GM12865 (cell line): ENCODE data around the gene NALCN.

ENCODE experiments used
- DNase-seq: peaks from one replicate; pipeline ENCODE4 v3.0.0; 2010; ENCODE audit warnings: low read depth
- H3K4me3 ChIP-seq: 2 replicates; pipeline ENCODE4 v1.5.1; 2011; ENCODE audit warnings: mild to moderate bottlenecking, low read depth, low read length, control low read depth
- TF ChIP-seq, protein P1 (sequence below): IDR thresholded peaks from 2 replicates; pipeline ENCODE4 v1.5.1; 2011; ENCODE audit warnings: low read length, control low read depth, low read depth, inconsistent platforms; ENCODE audit not compliant: insufficient read depth; ENCODE audit errors: missing control alignments

Gene NALCN

DNA sequence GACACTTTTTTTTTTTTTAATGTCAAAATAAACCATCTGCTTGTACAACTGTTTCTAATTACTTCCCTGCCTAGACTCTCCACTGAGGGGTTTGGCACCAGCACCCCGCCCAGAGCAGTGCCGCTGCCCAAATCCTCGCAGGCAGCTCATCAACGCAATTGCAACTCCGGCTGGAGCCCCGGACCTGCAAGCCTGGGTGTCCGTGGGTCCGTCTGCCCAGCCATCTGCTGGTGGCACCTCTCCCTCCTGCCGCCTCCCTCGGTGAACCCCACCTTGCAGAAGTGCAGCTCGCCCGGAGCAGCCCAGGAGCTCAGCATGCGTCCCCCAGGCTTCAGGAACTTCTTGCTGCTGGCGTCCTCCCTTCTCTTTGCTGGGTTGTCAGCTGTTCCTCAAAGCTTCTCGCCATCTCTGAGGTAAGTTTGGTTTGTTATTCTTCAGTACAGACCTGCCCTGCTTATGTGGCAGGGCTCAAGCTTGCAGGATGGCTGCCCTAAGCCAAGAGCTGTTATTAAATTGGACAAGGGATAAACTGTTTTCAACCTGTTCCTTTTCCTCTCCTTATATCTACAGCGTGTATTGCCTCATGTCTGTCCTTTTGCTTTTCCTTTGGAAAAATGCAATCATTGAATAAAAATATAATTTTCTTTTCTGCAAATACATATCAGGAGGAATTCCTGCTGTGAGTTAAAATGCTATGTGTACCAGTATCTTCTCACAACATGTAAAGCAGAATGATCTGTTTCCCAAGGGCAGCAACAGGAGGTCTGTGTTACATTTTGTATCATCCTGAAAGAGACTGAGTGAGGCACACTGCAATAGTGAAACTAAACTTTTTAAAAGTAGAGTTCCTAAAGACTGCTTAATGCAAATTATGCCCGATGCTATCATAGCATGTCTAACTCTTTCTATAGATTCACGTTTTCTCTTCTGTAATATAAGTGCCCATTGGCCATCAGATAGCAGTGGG, 36.5 kb upstream of the NALCN start, which contains the start of gene ITGBL1:
Gene ITGBL1, plus strand, starts transcription at position 157 of the 967 bp plus-strand sequence. Its CDS starts 159 bp downstream, at position 316.
- H3K4me3 ChIP-seq = peak within 1 kb of the TSS; percentile 7; the same call in 1 of the 2 replicates
- DNase-seq = peak; percentile 20
- TF ChIP-seq, protein P1, sequence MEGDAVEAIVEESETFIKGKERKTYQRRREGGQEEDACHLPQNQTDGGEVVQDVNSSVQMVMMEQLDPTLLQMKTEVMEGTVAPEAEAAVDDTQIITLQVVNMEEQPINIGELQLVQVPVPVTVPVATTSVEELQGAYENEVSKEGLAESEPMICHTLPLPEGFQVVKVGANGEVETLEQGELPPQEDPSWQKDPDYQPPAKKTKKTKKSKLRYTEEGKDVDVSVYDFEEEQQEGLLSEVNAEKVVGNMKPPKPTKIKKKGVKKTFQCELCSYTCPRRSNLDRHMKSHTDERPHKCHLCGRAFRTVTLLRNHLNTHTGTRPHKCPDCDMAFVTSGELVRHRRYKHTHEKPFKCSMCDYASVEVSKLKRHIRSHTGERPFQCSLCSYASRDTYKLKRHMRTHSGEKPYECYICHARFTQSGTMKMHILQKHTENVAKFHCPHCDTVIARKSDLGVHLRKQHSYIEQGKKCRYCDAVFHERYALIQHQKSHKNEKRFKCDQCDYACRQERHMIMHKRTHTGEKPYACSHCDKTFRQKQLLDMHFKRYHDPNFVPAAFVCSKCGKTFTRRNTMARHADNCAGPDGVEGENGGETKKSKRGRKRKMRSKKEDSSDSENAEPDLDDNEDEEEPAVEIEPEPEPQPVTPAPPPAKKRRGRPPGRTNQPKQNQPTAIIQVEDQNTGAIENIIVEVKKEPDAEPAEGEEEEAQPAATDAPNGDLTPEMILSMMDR = no peak

DNA sequence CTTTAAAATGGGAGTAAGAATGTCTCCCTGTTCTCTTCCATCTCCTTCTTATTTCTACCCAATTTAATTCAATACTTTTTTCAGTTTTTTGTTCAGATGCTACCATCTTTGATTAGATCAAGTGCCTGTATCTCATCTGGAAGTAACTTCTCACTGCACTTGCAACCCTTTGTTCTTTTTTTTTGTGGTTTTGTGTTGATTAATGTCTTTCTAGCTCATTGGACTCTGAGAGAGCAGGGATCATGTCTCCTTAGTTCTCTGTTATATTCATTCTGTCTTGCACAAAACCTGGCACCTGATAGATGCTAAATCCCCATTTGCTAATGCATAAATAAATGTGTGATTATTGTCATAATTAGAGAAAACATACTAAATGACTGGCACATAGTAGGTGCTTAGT, 35.3 kb upstream of the NALCN start:
- DNase-seq = no peak

DNA sequence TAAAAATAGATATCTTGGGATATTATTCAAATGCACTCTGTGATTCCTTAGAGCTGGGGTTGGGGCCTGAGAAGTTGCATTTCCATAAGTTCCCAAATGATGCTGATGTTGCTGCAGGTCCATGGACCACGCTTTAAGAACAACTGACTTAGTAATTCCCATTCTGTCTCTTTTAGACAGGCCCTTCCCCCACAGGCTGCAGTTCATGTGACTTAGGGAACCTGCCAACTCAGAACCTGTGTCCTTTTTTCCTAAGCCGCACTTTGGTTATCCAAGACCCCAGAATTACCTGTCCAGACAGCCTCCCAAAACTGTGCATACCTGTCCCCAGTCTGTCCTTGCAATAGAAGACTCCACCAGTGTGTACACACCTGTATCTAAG, 34.4 kb upstream of the NALCN start:
- TF ChIP-seq, protein P1 = no peak

More for the DNA sequence above, 35.3 kb upstream of the NALCN start:
- TF ChIP-seq, protein P1 = no peak
- no peak overlapping the region for H3K4me3 ChIP-seq

DNA sequence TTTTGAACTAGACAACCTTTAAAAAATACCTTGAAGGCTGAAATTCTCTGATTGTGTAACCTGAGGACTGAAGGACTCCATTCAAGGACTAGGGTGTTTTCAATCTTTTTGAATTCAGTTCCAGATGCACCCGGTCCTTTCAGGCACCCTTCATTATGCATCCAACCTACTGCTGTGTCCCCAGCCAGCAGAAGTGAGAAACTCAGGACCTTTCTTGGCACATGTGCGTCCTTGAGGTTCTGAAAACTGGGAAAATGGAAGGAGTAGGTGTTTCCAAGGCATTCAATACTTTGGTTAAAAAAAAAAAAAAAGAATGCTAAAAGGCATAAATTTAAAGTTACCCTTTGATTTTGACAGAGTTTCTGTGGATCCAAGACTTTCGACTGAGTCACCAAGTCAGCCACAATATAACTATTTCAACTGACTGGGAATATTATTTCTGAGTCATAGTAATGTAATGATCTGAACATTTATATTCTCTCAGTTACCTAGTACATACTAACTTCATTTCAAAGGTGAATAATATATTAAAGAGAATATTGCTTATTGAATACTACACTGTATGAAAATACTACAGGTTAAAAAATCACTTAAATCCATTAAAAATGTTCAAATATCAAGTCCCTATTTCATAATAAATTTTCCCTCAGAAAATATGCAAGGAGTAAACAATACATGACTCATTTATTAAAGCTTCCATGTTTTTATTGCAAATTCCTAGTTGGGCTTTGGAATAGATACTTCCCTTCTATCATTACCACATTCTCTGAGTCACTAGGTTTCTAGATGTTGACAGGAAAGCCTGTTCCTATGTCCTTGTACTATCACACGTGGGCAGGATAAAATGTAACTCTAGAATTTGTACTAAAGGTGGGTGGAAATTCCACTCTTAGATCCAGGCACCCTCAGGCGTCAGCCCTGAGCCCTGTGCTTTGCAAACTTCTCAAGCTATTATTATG, 33.8 kb upstream of the NALCN start:
- H3K4me3 ChIP-seq = no peak overlapping the region
- DNase-seq = no peak
- TF ChIP-seq, protein P1 = no peak

More for the DNA sequence above, 34.4 kb upstream of the NALCN start:
- DNase-seq = no peak
- no peak overlapping the region for H3K4me3 ChIP-seq

DNA sequence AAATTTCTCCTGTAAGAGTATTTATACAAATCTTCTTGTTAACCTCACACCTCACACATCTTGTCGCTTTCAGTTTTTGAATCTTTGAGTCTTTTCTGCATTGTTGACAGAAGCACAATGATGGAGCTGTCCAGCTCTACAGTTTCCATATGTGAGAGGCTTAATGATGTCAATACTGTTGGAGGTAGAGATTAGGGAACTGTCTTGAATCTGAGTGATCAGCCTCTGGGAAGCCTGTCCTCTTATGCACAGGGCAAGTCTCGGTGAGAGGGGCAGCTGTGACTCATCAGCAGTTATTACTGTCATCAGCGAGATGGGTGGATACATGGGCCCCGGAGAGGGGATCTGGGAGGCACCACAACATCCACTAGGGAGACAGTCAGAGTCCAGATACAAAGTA, 31.5 kb upstream of the NALCN start:
- no peak for DNase-seq
- TF ChIP-seq, protein P1 = no peak
- no peak overlapping the region for H3K4me3 ChIP-seq

DNA sequence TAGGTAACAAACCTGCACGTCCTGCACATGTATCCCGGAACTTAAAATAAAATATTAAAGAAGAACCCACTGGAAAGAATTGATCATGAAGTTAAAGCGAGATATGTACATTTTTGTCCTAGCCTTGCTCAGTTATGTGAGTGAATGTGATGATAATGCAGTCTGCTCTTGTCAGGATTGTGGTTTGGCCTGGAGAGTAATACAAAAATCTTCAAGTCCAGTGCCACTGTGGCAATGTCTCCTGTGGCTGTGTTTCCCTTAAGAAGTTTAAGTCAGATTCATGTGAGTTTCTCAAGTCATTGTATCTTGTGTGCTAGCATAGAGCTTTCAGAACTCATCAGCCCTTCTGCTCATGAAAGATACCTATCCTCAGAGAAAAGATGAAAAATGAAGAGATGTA, 18.2 kb upstream of the NALCN start:
- no peak for DNase-seq
- H3K4me3 ChIP-seq = no peak overlapping the region
- TF ChIP-seq, protein P1 = no peak
